Stromal cell of bone marrow (primary cell): ENCODE measurements around the gene TTC38.

Experiments
- DNase-seq: peaks from one replicate; pipeline ENCODE4 v3.0.0-alpha.2; 2012; ENCODE audit warnings: low read depth

TTC38 gene

DNA sequence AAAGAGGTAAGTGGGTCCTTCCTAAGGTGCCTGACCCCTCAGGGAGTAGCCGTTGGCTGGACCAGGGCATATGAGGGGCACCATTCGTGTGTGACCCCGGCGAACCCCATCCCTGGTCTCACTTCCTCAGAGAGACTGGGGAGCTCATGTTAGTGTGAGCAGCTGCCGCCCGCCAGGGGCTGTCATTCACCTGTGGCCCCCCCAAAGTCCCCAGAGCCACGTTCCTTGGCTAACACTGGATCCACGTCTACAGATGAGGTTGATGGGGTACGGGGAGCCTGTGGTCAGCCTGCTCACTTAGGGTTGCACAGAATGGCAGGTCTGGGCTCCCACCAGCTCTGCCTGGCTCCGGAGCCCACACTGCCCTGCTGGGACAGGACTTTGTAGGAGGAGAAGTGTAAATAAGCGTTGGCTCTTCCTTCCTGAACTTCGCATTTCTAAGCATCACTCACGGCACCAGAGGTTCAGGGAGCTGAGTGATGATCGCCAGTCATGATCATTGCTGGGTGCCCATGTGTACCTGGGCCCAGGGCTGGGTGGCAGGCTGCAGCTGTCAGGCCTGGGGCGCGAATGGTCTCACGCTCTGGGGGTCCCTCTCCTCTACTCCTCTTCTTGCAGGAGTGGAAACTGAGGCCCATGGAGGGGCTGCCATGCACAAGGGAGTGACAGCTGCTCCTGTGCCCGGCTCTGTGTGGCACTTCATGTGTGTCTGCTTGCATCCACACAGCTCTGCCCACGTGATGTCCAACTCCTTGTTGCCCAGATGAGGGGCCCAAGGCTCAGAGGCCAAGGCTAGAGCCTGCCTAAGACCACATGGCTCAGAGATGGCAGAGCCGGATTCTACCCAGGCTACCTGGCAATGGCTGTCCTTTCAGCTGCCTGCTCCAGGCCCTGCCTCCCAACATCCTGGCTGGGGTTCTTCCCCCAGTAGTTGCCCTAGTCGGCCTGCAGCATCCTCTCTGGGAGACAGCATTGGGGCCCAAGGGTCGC is 11.1 kb downstream of the TTC38 start:
- DNase-seq = no peak

- no peak for DNase-seq
These were observed 12.4 kb downstream of the TTC38 start for GRCh38 chr22:46280063-46280817.

GRCh38 chr22:46280999-46281623 is 13.3 kb downstream of the TTC38 start:
- DNase-seq = no peak

- no peak for DNase-seq
These were observed 14.3 kb downstream of the TTC38 start for GRCh38 chr22:46281866-46282678.

DNA sequence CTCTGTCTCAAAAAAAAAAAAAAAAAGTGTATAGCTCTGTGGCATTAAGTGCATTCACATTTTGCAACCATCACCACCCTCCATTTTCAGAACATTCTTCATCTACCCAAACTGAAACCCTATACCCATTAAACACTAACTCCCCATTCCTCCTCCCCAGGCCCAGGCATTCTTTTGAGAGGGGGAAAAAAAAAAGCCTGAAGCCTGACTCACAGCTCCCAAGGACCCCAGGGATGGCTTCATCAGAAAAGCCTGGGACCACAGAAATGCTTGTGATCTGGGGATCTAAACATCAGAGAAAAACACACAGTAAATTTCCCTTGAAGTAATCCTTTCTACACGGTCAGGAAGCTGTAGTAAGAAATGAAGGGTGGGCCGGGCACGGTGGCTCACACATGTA is 18.2 kb downstream of the TTC38 start:
- no peak for DNase-seq

- DNase-seq = no peak
These were observed 19.4 kb downstream of the TTC38 start for GRCh38 chr22:46286941-46287872.

- no peak for DNase-seq
These were observed 20.3 kb downstream of the TTC38 start for GRCh38 chr22:46287873-46288751.

DNA sequence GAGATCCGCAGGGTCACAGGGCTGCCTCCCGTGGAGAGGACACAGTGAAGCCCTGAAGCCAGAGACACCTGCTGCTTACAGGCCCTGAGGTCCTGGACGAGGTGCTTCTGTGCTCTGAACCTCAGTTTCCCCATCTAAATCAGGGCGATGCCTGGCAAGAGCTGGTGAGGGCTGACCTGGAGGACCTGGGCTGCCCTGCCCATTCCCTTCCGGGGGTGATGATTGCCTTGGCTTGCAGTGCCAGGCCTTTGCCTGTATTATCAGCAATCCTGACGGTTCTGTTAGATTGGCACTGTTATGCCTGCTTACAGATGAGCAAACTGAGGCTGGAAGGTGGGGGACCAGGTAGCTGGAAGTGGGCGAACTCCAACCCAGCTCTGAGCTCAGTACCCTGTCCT is 21.0 kb downstream of the TTC38 start:
- DNase-seq = no peak

- DNase-seq = no peak
These were observed 21.6 kb downstream of the TTC38 start for GRCh38 chr22:46289244-46289891.

GRCh38 chr22:46290121-46290842 is 22.5 kb downstream of the TTC38 start:
- no peak for DNase-seq

DNA sequence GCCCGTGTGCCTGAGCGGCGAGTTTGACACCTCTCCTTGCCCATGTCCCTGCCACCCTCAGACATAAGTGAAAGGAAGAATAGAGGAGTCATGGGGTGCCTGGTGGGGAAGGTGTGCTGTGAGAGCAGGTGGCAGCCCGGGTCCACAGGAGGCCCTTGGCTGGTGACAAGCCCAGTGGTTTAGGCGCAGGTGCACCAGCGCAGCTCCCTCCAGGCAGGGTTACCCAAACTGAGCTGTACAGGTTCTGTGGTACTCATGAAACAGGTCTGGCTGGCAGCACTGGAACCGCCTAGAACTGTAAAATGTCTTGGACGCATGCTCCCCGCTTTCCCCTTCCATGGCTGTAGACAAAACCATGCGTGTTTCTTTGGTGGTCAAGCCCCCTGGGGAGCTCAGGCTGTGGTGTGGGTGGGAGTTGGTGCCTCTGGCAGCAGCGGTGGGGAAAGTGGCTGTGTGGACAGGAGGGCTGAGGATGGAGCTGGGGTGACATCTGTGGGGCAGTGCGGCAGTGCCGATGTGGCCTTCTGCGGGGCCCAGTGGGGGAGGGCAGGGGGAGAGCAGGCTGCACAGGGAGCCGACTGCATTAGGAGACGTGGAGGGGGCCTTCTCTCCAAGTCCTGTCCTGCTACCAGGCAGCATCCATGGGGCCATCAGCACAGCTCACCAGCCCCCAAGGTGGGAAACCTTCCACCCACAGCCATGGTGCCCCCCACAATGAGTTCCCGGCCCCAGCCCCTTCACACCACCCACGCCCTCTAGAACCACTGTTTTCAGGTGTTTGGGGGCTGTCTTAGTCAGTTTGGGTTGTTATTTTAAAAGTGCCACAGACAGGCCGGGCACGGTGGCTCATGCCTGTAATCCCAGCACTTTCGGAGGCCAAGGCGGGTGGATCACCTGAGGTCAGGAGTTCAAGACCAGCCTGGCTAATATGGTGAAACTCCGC is 23.3 kb downstream of the TTC38 start:
- DNase-seq = no peak

DNA sequence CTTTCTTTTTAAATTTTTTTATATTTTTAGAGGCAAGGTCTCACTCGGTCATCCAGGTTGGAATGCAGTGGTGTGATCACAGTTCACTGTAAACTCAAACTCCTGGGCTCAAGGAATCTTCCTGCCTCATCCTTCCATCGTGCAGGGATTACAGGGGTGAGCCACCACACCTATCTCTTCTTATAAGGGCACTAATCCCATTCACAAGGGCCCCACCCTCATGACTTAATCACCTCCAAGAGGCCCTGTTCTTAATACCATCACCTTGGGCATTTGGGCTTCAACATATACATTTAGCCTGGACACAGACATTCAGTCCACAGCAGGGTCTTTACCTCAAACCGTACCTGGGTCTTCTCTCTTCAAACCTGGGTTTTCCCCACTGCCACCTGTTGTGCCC is 24.4 kb downstream of the TTC38 start:
- no peak for DNase-seq

- no peak for DNase-seq
These were observed 24.9 kb downstream of the TTC38 start for GRCh38 chr22:46292732-46293131.

DNA sequence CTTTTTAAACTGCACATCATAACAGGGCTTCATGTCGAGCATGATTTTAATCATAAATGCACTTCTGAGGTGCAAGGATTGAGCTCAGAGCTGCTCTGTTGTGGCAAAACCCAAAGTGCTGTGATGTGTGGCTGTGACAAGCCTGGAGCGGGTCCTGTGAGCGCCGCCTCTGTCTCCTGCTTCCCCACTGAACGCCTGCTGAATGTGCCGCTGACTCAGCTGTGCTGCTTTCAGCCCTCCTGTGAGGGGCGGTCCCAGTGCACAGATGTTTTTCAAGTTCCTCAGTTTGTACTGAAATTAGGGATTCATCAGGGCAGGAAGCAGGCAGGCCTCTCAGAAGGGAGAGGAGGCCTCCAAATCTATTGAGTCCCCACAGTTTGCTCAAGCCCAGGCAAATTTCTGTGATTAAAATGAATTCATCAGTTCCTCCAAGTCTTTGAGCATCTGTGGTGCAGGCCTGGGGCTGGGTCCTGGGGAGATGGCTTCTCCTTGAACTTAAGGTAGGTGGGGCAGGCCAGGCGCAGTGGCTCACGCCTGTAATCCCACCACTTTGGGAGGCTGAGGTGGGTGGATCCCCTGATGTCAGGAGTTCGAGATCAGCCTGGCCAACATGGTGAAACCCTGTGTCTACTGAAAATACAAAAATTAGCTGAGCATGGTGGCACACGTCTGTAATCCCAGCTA is 25.9 kb downstream of the TTC38 start:
- DNase-seq = no peak

DNA sequence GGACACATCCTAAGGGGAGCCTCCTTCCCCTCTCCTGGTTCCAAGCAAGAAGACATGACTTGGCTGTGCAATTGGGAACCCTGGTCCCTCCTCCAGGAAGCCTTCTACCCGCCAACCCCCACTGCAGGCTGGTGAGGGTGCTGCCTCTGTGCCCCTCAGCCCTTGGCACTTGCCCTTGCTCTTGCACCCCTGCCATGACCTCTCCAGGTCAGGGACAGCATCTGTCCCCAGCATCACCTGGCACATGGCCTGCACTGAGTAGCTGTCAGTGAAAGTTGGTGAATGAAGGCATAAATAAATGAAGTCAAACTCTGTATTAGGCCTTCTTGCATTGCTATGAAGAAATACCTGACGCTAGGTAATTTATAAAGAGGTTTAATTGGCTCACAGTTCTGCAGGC is 27.0 kb downstream of the TTC38 start:
- no peak for DNase-seq

- DNase-seq = no peak
These were observed 27.6 kb downstream of the TTC38 start for GRCh38 chr22:46295277-46295971.
